Gastrocnemius medialis (tissue), 4 donors: ENCODE measurements around the gene MRC2.

ENCODE experiments used
- CTCF ChIP-seq, 5 experiments: fragments of 450-650 bp in 3 of 5; fragments of 200-600 bp in 2 of 5; sonication (generic) in 2 of 5; IDR thresholded peaks in 4 of 5; conservative IDR thresholded peaks in 1 of 5; 1 replicate in 4 of 5; 2 replicates in 1 of 5; pipeline ENCODE4 v1.5.1; 2016 to 2019; ENCODE audit warnings: antibody characterized with exemption in 5 of 5, mild to moderate bottlenecking in 3 of 5, moderate library complexity in 3 of 5
- POLR2A ChIP-seq, 2 donors: fragments of 450-650 bp; IDR thresholded peaks; one replicate each; pipeline ENCODE4 v1.6.1; 2017; ENCODE audit warnings: antibody characterized with exemption in 2 of 2, mild to moderate bottlenecking in 2 of 2, moderate library complexity in 2 of 2

GRCh38 chr17:62692721-62693431, 65.4 kb downstream of the MRC2 start:
- peak in 1 of 5 experiments; percentile 28 for TF ChIP-seq CTCF (IDR thresholded peaks at IDR 0.05 in 4 of 5, conservative IDR thresholded peaks at IDR 0.05 in 1 of 5)
- TF ChIP-seq POLR2A (IDR thresholded peaks at IDR 0.05): no peak
